ENCODE measurements around the gene ZBED4. TPM values are rescaled to one million over a fixed set of nuclear protein-coding genes. Genes with fewer than 3 reads are reported as not detected.
A peak's percentile ranks its signal among the peaks of the same experiment; 100 is the strongest.

The ZBED4 gene
- total RNA-seq, 1 donor from 2014 or later, result 22.7 TPM

DNA sequence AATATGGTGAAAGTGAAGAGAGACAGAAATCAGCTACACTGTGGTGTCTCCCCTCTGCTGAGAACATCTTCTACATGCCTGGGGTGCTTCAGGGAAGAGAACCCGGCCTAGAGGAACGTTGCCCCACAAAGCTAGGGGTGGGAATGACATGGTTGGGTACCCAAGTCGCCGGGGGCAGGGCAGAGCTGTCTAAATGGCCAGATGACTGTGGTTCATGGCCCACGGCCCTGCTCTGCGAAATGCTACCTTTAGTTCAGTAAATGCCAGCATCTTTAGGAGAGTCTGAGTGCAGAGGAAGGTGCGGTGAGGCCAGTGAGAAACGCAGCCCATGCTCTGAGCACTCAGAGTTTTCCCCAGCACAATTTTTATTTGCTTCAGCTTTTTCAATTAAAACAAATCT, 38.8 kb upstream of the ZBED4 start:
- no peak overlapping the region for H2AFZ ChIP-seq (ENCODE audit: low read depth, low read length)
- H3K4me1 ChIP-seq (ENCODE audit: insufficient read depth, low read length), result peaks cover 15% of the 10 kb centered on the region
- peaks cover 19% of the 10 kb centered on the region for H3K36me3 ChIP-seq (ENCODE audit: insufficient read depth, low read length)
- no peak overlapping the region for H3K9ac ChIP-seq (ENCODE audit: low read length)
- TF ChIP-seq EZH2 (IDR thresholded peaks at IDR 0.05; ENCODE audit: insufficient read depth, low read length), result no peak
- TF ChIP-seq, protein P1, sequence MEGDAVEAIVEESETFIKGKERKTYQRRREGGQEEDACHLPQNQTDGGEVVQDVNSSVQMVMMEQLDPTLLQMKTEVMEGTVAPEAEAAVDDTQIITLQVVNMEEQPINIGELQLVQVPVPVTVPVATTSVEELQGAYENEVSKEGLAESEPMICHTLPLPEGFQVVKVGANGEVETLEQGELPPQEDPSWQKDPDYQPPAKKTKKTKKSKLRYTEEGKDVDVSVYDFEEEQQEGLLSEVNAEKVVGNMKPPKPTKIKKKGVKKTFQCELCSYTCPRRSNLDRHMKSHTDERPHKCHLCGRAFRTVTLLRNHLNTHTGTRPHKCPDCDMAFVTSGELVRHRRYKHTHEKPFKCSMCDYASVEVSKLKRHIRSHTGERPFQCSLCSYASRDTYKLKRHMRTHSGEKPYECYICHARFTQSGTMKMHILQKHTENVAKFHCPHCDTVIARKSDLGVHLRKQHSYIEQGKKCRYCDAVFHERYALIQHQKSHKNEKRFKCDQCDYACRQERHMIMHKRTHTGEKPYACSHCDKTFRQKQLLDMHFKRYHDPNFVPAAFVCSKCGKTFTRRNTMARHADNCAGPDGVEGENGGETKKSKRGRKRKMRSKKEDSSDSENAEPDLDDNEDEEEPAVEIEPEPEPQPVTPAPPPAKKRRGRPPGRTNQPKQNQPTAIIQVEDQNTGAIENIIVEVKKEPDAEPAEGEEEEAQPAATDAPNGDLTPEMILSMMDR (IDR thresholded peaks at IDR 0.05; ENCODE audit: insufficient read depth, low read depth, low read length), result no peak
- Mint-ChIP-seq H3K36me3 (ENCODE audit: low read depth, unreplicated experiment) (peaks cover 16% of the 10 kb centered on the region), H3K4me3 (ENCODE audit: unreplicated experiment) (no peak overlapping the region), H3K9me3 (ENCODE audit: unreplicated experiment) (no peaks in the 10 kb centered on the region), H3K27ac (ENCODE audit: unreplicated experiment) (no peak overlapping the region), H3K27me3 (ENCODE audit: low read depth, unreplicated experiment) (no peaks in the 10 kb centered on the region), H3K4me1 (ENCODE audit: low read depth, unreplicated experiment) (peaks cover 16% of the 10 kb centered on the region)
- no peak overlapping the region for H3K4me2 ChIP-seq (ENCODE audit: low read length)
- no peak for DNase-seq (ENCODE audit: low read depth)
- no peak for FAIRE-seq
- no peak overlapping the region for H3K27ac ChIP-seq (ENCODE audit: low read depth, low read length)
- peaks cover 100% of the 10 kb centered on the region for H3K79me2 ChIP-seq (ENCODE audit: insufficient read depth, low read length)
- H3K27me3 ChIP-seq (ENCODE audit: insufficient read depth, low read length), result no peaks in the 10 kb centered on the region
- peaks cover 98% of the 10 kb centered on the region for H4K20me1 ChIP-seq (ENCODE audit: insufficient read depth, low read length)
- H3K4me3 ChIP-seq (ENCODE audit: insufficient read depth, low read depth, low read length), result no peak overlapping the region
- no peaks in the 10 kb centered on the region for H3K9me3 ChIP-seq (ENCODE audit: insufficient read depth, low read depth, low read length)

DNA sequence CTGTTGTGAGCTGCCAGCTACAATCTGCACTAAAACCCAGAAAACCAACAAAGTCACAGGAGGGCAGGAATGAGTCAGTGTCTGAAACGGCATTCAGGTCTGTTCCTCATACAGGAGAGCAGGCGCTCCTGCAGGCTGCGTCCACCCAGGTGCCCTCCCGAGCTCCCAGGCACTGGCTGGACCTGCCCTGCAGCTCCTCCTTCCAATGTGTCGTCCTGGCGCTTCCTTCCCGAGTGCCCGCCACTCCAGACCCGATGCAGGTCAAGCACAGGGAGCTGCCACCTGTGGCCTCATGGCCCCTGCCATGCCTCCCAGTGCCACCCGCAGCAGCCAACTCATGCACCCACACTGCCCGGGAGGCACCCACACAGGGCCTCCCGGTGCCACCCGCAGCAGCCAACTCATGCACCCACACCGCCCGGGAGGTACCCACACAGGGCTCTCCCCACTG, 38.0 kb upstream of the ZBED4 start:
- no peak for TF ChIP-seq EZH2 (IDR thresholded peaks at IDR 0.05; ENCODE audit: insufficient read depth, low read length)
- TF ChIP-seq, protein P1 (IDR thresholded peaks at IDR 0.05; ENCODE audit: insufficient read depth, low read depth, low read length), result no peak
- peaks cover 98% of the 10 kb centered on the region for H4K20me1 ChIP-seq (ENCODE audit: insufficient read depth, low read length)
- H3K4me3 ChIP-seq (ENCODE audit: insufficient read depth, low read depth, low read length), result no peak overlapping the region
- Mint-ChIP-seq H3K4me1 (ENCODE audit: low read depth, unreplicated experiment) (peaks cover 11% of the 10 kb centered on the region), H3K27ac (ENCODE audit: unreplicated experiment) (no peak overlapping the region), H3K27me3 (ENCODE audit: low read depth, unreplicated experiment) (no peaks in the 10 kb centered on the region), H3K9me3 (ENCODE audit: unreplicated experiment) (no peaks in the 10 kb centered on the region), H3K36me3 (ENCODE audit: low read depth, unreplicated experiment) (peaks cover 21% of the 10 kb centered on the region), H3K4me3 (ENCODE audit: unreplicated experiment) (no peak overlapping the region)
- H3K4me2 ChIP-seq (ENCODE audit: low read length), result no peak overlapping the region
- FAIRE-seq (no peak), DNase-seq (ENCODE audit: low read depth) (peak; percentile 53)
- H3K9ac ChIP-seq (ENCODE audit: low read length), result no peak overlapping the region
- H3K9me3 ChIP-seq (ENCODE audit: insufficient read depth, low read depth, low read length), result no peaks in the 10 kb centered on the region
- H3K4me1 ChIP-seq (ENCODE audit: insufficient read depth, low read length), result peaks cover 11% of the 10 kb centered on the region
- no peaks in the 10 kb centered on the region for H3K27me3 ChIP-seq (ENCODE audit: insufficient read depth, low read length)
- H3K36me3 ChIP-seq (ENCODE audit: insufficient read depth, low read length), result peaks cover 25% of the 10 kb centered on the region
- no peak overlapping the region for H2AFZ ChIP-seq (ENCODE audit: low read depth, low read length)
- no peak overlapping the region for H3K27ac ChIP-seq (ENCODE audit: low read depth, low read length)
- H3K79me2 ChIP-seq (ENCODE audit: insufficient read depth, low read length), result peaks cover 100% of the 10 kb centered on the region

DNA sequence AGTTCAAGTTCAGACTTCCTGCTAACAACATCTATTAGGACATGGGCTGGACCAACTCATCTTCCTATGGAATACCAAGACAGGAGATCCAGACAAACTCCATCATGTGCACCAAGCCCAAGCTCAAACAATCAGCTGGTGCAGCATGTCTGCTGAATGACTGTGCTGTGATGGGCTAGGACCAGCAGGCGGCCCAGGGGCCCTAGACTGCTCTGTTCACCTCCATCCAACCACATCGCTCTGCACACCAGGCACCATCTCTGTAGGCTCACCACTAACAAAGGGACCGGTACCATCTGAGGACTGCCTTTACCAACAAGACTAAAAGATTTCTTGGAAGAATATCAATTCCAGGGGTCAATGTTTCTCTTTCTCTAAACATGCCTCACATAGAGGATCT, 36.3 kb upstream of the ZBED4 start:
- no peak overlapping the region for H3K27ac Mint-ChIP-seq (ENCODE audit: unreplicated experiment)
- H3K36me3 Mint-ChIP-seq (ENCODE audit: low read depth, unreplicated experiment), result peaks cover 29% of the 10 kb centered on the region
- no peaks in the 10 kb centered on the region for H3K9me3 Mint-ChIP-seq (ENCODE audit: unreplicated experiment)
- FAIRE-seq (no peak), DNase-seq (ENCODE audit: low read depth) (no peak)
- Histone ChIP-seq H3K9me3 (ENCODE audit: insufficient read depth, low read depth, low read length) (no peaks in the 10 kb centered on the region), H3K9ac (ENCODE audit: low read length) (no peak overlapping the region), H3K4me3 (ENCODE audit: insufficient read depth, low read depth, low read length) (no peak overlapping the region), H3K36me3 (ENCODE audit: insufficient read depth, low read length) (peaks cover 27% of the 10 kb centered on the region), H3K4me2 (ENCODE audit: low read length) (no peak overlapping the region), H2AFZ (ENCODE audit: low read depth, low read length) (no peak overlapping the region), H3K4me1 (ENCODE audit: insufficient read depth, low read length) (peaks cover 11% of the 10 kb centered on the region), H3K27ac (ENCODE audit: low read depth, low read length) (no peak overlapping the region), H3K27me3 (ENCODE audit: insufficient read depth, low read length) (no peaks in the 10 kb centered on the region), H3K79me2 (ENCODE audit: insufficient read depth, low read length) (peaks cover 100% of the 10 kb centered on the region), H4K20me1 (ENCODE audit: insufficient read depth, low read length) (peaks cover 98% of the 10 kb centered on the region)
- H3K4me1 Mint-ChIP-seq (ENCODE audit: low read depth, unreplicated experiment), result peaks cover 12% of the 10 kb centered on the region
- H3K4me3 Mint-ChIP-seq (ENCODE audit: unreplicated experiment), result no peak overlapping the region
- TF ChIP-seq, protein P1 (IDR thresholded peaks at IDR 0.05; ENCODE audit: insufficient read depth, low read depth, low read length), result no peak
- TF ChIP-seq EZH2 (IDR thresholded peaks at IDR 0.05; ENCODE audit: insufficient read depth, low read length), result no peak
- no peaks in the 10 kb centered on the region for H3K27me3 Mint-ChIP-seq (ENCODE audit: low read depth, unreplicated experiment)

Measured in astrocyte (in vitro differentiated cells and primary cell).